NCI-H2227 treated with DMSO at 0.1 percent for 48 hours (cell line): ENCODE measurements around the gene CDC42BPA.

Experiments used
- DNase-seq: peaks from one replicate; lab custom pipeline; 2025; lab: John Stamatoyannopoulos, UW

The CDC42BPA gene

GRCh38 chr1:226979115-226979516 lies 339.2 kb downstream of the CDC42BPA start:
- DNase-seq: no peak

- DNase-seq: no peak
These were observed 339.7 kb downstream of the CDC42BPA start for GRCh38 chr1:226978432-226979114.

DNA sequence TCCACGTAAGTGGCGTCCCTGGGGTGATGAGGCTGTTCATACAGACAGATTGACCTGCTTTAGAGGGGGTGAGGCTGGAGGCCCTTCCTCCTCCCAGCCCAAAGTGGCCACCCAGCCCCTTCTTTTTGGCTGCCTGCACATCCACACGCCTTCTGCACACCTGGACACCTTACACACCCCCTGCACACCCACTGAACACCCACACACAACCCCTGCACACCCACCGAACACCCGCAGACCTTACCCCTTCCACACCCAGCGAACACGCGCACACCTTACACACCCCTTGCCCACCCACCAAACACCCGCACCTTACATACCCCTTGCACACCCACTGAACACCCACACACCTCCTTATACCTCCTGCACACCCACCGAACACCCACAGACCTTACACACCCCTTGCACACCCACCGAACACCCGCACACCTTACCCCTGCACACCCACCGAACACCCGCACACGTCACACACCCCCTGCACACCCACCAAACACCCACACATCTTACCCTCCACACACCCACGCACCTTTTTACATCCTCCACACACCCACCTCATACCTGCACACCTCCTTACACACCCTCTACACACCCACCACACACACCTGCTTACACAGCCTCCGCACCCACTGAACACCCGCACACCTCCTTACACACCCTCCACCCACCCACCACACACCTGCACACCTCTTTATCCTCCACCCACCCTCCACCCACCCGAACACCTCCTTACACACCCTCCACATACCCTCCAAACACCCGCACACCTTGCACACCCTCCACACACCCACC lies 340.5 kb downstream of the CDC42BPA start:
- no peak for DNase-seq

DNA sequence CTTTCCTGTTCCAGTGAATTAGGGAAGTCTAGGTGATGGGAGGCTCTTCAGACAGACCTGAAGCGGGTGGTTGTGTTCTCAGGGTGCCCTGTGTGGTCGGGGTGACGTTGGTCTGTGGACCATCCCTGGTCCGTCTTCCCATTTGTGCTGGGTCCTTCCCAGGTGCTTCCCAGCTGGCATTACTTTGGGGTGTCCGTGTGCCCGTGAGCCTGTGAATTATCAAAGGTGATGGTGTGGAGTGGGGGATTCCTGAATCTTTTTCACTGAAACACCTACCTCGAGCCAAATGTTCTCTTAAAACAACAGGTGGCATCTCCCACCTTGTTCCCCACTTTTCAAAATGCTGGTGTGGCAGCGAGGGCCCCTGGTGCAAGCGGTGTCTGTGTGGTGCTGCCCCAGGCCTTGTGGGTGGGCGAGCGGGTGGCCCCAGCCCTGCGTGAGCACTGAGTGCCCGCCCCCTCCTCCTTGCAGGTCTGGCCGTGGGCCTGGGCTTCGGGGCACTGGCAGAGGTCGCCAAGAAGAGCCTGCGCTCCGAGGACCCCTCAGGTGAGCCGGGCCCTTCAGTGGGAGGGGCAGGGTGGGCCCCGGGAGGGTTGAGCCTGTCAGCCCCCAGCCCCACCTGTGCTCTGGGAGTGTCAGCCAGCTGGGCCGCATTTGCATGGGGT lies 341.2 kb downstream of the CDC42BPA start:
- no peak for DNase-seq

DNA sequence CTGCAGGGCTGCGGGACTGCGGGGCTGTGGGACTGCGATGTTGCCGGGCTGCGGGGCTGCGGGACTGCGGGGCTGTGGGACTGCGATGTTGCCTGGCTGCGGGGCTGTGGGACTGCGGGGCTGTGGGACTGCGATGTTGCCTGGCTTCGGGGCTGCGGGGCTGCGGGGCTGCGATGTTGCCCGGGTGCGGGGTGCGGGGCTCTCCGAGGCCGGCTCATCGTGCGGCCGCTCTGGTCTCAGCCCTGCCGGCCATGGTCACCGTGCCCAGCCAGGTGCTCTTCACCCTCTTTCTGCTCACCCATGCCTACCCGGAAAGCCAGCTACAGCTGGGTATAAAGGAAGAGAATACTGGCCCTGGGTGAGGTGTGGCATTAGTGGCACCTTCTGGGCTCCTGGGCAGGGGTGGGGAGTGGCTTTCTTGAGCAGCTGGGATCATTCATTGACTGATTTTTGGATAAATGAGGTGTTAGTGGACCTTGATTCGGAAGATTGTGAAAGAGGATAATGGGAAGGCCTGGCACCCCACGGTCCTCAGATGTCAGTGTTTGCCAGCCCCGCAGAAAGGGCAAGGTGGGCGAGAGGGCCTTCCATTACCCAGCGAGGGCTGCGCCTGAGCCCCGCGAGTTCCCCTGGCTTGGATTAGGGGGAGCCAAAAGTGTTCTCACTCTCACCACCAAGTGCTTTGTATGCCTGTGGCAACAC lies 341.9 kb downstream of the CDC42BPA start:
- no peak for DNase-seq

- peak; percentile 32 for DNase-seq
These were observed 342.7 kb downstream of the CDC42BPA start for GRCh38 chr1:226975259-226976250.

DNA sequence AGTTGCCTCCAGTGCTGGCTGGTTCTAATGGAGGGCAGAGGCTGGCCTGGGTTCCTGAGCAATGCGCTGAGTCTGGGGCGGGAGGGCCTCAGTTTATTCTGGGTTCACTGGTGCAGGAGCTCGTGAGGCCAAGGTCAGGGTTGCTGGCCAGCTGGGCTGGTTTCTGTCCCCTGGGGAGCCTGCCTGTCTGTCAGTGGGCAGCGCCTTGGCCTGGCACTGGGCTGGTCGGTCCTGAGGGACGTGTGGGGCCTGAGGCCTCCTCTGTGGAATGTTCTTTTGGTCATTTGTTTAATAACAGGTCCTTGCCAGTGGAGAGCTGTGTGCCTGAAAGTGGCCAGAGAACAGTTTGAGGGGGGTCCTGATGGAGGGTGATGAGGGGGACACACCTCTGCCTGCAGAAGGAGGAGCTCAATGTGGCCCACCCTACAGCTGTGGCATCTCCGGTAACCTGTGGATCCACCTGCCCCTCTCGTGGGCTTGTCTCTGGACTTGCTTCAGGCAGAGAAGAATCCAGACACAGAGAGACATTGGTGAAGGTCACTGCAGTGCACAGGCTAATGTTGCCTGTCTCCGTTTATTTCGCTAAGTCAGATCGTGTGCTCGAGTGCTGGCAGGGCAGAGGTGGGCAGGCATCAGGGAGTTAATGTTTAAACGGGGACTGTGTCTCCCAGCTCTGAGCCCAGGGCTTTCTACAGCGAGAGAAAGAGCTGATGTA lies 343.6 kb downstream of the CDC42BPA start:
- DNase-seq: no peak

GRCh38 chr1:226973898-226974543 lies 344.3 kb downstream of the CDC42BPA start:
- DNase-seq: no peak

GRCh38 chr1:226973371-226973897 lies 344.9 kb downstream of the CDC42BPA start:
- no peak for DNase-seq

GRCh38 chr1:226972931-226973330 lies 345.4 kb downstream of the CDC42BPA start:
- no peak for DNase-seq

DNA sequence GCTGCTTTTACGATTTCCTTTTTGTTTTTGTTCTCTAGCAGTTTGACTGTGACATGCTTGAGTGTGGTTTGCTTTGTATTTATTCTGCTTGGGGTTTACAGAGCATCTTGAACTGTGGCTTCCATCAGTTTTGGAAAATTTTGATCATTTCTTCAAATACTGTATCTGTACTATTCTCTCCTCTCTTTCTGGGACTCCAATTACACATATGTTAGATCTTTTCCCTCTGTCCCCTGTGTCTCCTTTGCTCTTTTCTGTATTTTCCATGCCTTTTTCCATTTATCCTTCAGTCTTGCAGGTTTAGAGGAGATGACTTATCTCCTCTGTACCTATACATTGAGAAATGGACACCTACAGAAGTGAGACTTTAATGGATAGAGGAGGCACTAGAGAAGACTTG lies 346.5 kb downstream of the CDC42BPA start:
- DNase-seq: no peak

DNA sequence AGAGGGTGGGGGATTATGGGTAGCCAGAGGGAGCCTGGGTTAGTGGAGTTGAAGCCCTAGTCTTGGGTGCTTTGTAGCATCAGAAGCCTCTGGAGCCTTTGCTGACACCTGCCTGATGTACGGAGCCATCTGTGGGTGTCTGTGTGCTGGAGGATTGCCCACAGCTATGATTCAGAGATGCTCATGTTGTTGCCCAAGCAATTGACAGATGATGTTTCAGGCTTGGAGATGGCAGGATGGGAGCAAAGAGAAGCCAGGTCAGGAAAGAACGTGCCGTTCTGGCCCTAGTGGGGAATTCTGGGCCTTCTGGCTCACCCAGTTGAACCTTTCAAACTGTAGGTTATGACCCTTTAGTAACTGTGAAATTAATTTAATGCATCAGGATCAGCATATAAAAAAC lies 350.6 kb downstream of the CDC42BPA start:
- DNase-seq: no peak

DNA sequence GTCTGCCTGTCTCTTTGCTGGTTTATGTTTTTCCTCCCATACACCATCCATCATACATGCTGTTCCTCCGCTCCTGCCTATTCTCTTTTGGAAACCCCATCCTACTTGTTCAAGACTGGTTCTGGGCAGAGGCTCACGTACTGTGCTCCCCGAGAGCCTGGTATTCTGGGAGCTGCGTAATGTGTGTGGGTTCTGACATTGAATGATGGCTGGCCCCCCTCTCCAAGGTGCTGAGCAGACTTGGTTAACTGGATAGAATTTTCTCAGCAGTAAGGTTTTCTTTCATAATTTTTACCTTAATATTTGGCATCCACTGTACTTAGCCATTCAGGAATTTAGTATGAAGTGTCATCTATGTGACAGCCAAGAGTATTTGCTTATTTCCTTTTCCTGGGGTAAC lies 351.6 kb downstream of the CDC42BPA start:
- no peak for DNase-seq

- no peak for DNase-seq
These were observed 352.5 kb downstream of the CDC42BPA start for GRCh38 chr1:226965581-226966440.

DNA sequence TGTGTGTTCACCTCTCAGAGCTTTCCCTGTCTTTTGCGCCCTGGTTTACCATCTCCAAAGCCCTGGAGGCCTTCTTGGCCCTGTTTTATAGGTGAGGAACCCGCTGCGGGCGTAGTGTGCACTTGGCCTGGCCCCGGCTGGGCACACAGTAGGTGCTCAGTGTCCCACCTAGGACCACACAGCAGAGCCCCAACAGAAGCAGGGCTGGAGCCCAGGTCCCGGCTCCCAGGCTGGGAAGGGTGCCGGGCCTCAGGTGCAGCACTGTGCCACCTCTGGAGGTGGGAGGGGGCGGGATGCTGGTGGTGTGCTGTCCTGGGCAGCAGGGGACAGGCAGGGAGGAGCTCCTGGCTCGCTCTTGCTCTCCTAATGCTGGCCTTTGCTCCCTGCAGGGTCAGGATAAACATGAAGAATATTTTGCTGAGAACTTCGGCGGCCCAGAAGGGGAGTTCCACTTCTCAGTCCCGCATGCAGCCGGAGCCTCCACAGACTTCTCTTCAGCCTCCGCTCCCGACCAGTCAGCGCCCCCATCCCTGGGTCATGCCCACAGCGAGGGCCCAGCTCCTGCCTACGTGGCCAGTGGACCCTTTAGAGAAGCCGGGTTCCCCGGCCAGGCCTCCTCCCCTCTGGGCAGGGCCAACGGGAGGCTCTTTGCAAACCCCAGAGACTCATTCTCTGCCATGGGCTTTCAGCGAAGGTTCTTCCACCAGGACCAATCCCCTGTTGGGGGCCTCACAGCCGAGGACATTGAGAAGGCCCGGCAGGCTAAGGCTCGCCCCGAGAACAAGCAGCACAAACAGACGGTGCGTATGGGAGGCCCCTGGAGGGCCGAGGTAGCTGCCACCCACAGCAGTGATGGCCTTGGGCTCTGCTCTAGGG lies 353.4 kb downstream of the CDC42BPA start:
- no peak for DNase-seq

GRCh38 chr1:226964068-226964425 lies 354.2 kb downstream of the CDC42BPA start:
- no peak for DNase-seq

GRCh38 chr1:226962421-226963391 lies 355.6 kb downstream of the CDC42BPA start:
- no peak for DNase-seq
